ENCODE measurements around the gene GCHFR. TPM values are rescaled to one million over a fixed set of nuclear protein-coding genes. Genes with fewer than 3 reads are reported as not detected.

GCHFR gene
- total and polyA plus RNA-seq, 2 donors (not counting 3 experiments of a cell fraction or from before 2014, with no cell fraction given), result 6.3 to 14.2 TPM

Small RNA genes lying within 50 kb of the gene (small RNA-seq; reads per million reads assigned to genes)
- gene SUMO2P15 (ENCODE audit: insufficient read depth, insufficient read length, low read depth, low replicate concordance), result not detected

Other genes starting within 250 kb of the GCHFR start
- 22.9 and 28.8 TPM in 2 replicates for gene CCDC32, start 199.0 kb upstream of the GCHFR start, total RNA-seq
- 12.0 and 24.0 TPM in 2 replicates for gene CCDC32, start 199.0 kb upstream of the GCHFR start, polyA plus RNA-seq
- gene RPUSD2, start 194.8 kb upstream of the GCHFR start, total RNA-seq, result 10.6 and 11.4 TPM in 2 replicates
- gene RPUSD2, start 194.8 kb upstream of the GCHFR start, polyA plus RNA-seq, result 7.0 and 7.8 TPM in 2 replicates
- gene KNL1, start 169.8 kb upstream of the GCHFR start, total RNA-seq, result 31.8 and 33.8 TPM in 2 replicates
- gene KNL1, start 169.8 kb upstream of the GCHFR start, polyA plus RNA-seq, result 3.7 and 4.0 TPM in 2 replicates
- 29.7 and 30.9 TPM in 2 replicates for gene RAD51, start 68.9 kb upstream of the GCHFR start, total RNA-seq
- 10.5 and 11.1 TPM in 2 replicates for gene RAD51, start 68.9 kb upstream of the GCHFR start, polyA plus RNA-seq
- 35.9 and 37.2 TPM in 2 replicates for gene RMDN3, start 8.8 kb upstream of the GCHFR start, total RNA-seq
- 17.6 and 20.1 TPM in 2 replicates for gene RMDN3, start 8.8 kb upstream of the GCHFR start, polyA plus RNA-seq
- gene C15orf62, start 5.9 kb downstream of the GCHFR start, total RNA-seq, result 0.38 and 0.44 TPM in 2 replicates
- gene C15orf62, start 5.9 kb downstream of the GCHFR start, polyA plus RNA-seq, result 0.12 and 0.16 TPM in 2 replicates
- gene ZFYVE19, start 43.0 kb downstream of the GCHFR start, total RNA-seq, result 24.8 and 29.7 TPM in 2 replicates
- gene ZFYVE19, start 43.0 kb downstream of the GCHFR start, polyA plus RNA-seq, result 47.2 and 55.4 TPM in 2 replicates
- 42.6 and 46.4 TPM in 2 replicates for gene DNAJC17, start 43.4 kb downstream of the GCHFR start, total RNA-seq
- 30.7 and 43.2 TPM in 2 replicates for gene DNAJC17, start 43.4 kb downstream of the GCHFR start, polyA plus RNA-seq
- gene PPP1R14D, start 64.6 kb downstream of the GCHFR start, total RNA-seq, result not detected in 2 replicates
- gene PPP1R14D, start 64.6 kb downstream of the GCHFR start, polyA plus RNA-seq, result not detected in 2 replicates
- 3.6 and 4.2 TPM in 2 replicates for gene SPINT1, start 80.0 kb downstream of the GCHFR start, total RNA-seq
- 4.1 and 4.9 TPM in 2 replicates for gene SPINT1, start 80.0 kb downstream of the GCHFR start, polyA plus RNA-seq
- gene RHOV, start 110.2 kb downstream of the GCHFR start, total RNA-seq, result 0.18 and 0.20 TPM in 2 replicates
- gene RHOV, start 110.2 kb downstream of the GCHFR start, polyA plus RNA-seq, result 0.15 and 0.19 TPM in 2 replicates
- gene VPS18, start 130.4 kb downstream of the GCHFR start, total RNA-seq, result 32.8 and 33.3 TPM in 2 replicates
- 29.3 and 34.1 TPM in 2 replicates for gene VPS18, start 130.4 kb downstream of the GCHFR start, polyA plus RNA-seq
- gene DLL4, start 165.3 kb downstream of the GCHFR start, total RNA-seq, result 55.2 and 75.8 TPM in 2 replicates
- 25.5 and 57.8 TPM in 2 replicates for gene DLL4, start 165.3 kb downstream of the GCHFR start, polyA plus RNA-seq
- 4.6 and 5.6 TPM in 2 replicates for gene CHAC1, start 189.4 kb downstream of the GCHFR start, total RNA-seq
- gene CHAC1, start 189.4 kb downstream of the GCHFR start, polyA plus RNA-seq, result 18.9 and 25.7 TPM in 2 replicates